K562 (cell line): ENCODE data around the gene LBP. TPM values are rescaled to one million over a fixed set of nuclear protein-coding genes. Genes with fewer than 3 reads are reported as not detected.

Experiments used
- ATF3 ChIP-seq, 2 experiments: fragments of 450-650 bp in 1 of 2; sonication (generic) in 1 of 2; formaldehyde crosslinking in 1 of 2; IDR thresholded peaks in 1 of 2; conservative IDR thresholded peaks in 1 of 2; 2 replicates each; pipeline versions ENCODE4 v1.6.1 to v1.8.1; 2016 to 2023; ENCODE audit warnings: mild to moderate bottlenecking in 2 of 2, moderate library complexity in 2 of 2, inconsistent platforms in 1 of 2, missing genetic modification reagents in 1 of 2
- ATF6 ChIP-seq: sonication (generic); formaldehyde crosslinking; IDR thresholded peaks from 2 replicates; pipeline ENCODE4 v1.4.0; 2020; ENCODE audit warnings: mild to moderate bottlenecking, missing genetic modification reagents
- CEBPB ChIP-seq: fragments of 450-650 bp; IDR thresholded peaks from 2 replicates; pipeline ENCODE4 v1.6.1; 2016; ENCODE audit warnings: missing genetic modification characterization, missing compliant biosample characterization
- CTBP1 ChIP-seq: fragments of 450-650 bp; IDR thresholded peaks from 2 replicates; pipeline ENCODE4 v1.6.1; 2016; ENCODE audit warnings: borderline replicate concordance
- EGR1 ChIP-seq: fragments of 450-650 bp; conservative IDR thresholded peaks from 2 replicates; pipeline ENCODE4 v1.6.1; 2017; ENCODE audit warnings: mild to moderate bottlenecking
- FOSL1 ChIP-seq: fragments of 200-800 bp; sonication (Bioruptor generic); conservative IDR thresholded peaks from 2 replicates; pipeline ENCODE4 v1.6.1; 2016; ENCODE audit warnings: missing genetic modification characterization, missing compliant biosample characterization
- GTF2F1 ChIP-seq: IDR thresholded peaks from 2 replicates; pipeline ENCODE4 v1.6.1; 2011; ENCODE audit warnings: low read depth, low read length, improper control_type of control experiment
- KLF10 ChIP-seq: fragments of 250-450 bp; sonication (Bioruptor Pico); IDR thresholded peaks from 2 replicates; pipeline ENCODE4 v1.6.1; 2021; ENCODE audit warnings: matching md5 sums
- MBD2 ChIP-seq: sonication (generic); IDR thresholded peaks from 2 replicates; pipeline ENCODE4 v1.6.1; 2016; ENCODE audit warnings: low read depth, borderline replicate concordance
- MNT ChIP-seq, 2 experiments: fragments of 450-650 bp; conservative IDR thresholded peaks; 2 replicates each; pipeline ENCODE4 v1.6.1; 2017; ENCODE audit warnings: mild to moderate bottlenecking in 2 of 2, moderate library complexity in 2 of 2
- NELFE ChIP-seq: IDR thresholded peaks from 2 replicates; pipeline ENCODE4 v1.6.1; 2011; ENCODE audit warnings: mild to moderate bottlenecking; ENCODE audit not compliant: insufficient read depth, insufficient read length
- NFIX ChIP-seq: fragments of 250-450 bp; sonication (Bioruptor Pico); IDR thresholded peaks from 2 replicates; pipeline ENCODE4 v1.4.0; 2020; ENCODE audit warnings: low read depth, mild to moderate bottlenecking, moderate library complexity
- NFRKB ChIP-seq: fragments of 450-650 bp; IDR thresholded peaks from 2 replicates; pipeline ENCODE4 v1.6.1; 2016; ENCODE audit warnings: low read depth
- NR3C1 ChIP-seq: sonication (generic); formaldehyde crosslinking; IDR thresholded peaks from 2 replicates; pipeline ENCODE4 v1.8.1; 2022; ENCODE audit warnings: missing genetic modification reagents
- PTRF ChIP-seq: fragments of 450-650 bp; IDR thresholded peaks from 2 replicates; pipeline ENCODE4 v1.6.1; 2016; ENCODE audit warnings: mild to moderate bottlenecking, missing genetic modification characterization, missing compliant biosample characterization
- SMARCE1 ChIP-seq: fragments of 450-650 bp; IDR thresholded peaks from 2 replicates; pipeline ENCODE4 v1.7.1; 2016; ENCODE audit warnings: mild to moderate bottlenecking
- SMC3 ChIP-seq: conservative IDR thresholded peaks from 2 replicates; pipeline ENCODE4 v1.6.1; 2011; ENCODE audit warnings: low read depth, low read length, improper control_type of control experiment; ENCODE audit not compliant: insufficient read depth
- STAT6 ChIP-seq: sonication (generic); formaldehyde crosslinking; IDR thresholded peaks from 2 replicates; pipeline ENCODE4 v1.8.1; 2023; ENCODE audit warnings: mild to moderate bottlenecking, missing genetic modification reagents
- TBL1XR1 ChIP-seq, 2 experiments: IDR thresholded peaks; 2 replicates each; pipeline ENCODE4 v1.6.1; 2012; ENCODE audit warnings: improper control_type of control experiment in 2 of 2, low read length in 2 of 2, mild to moderate bottlenecking in 1 of 2
- XRCC3 ChIP-seq: fragments of 450-650 bp; IDR thresholded peaks from 2 replicates; pipeline ENCODE4 v1.6.1; 2017; ENCODE audit warnings: mild to moderate bottlenecking, moderate library complexity
- YBX1 ChIP-seq: fragments of 450-650 bp; IDR thresholded peaks from 2 replicates; pipeline ENCODE4 v1.7.1; 2016; ENCODE audit warnings: mild to moderate bottlenecking
- polyA plus RNA-seq, 8 experiments: library from polyadenylated mRNA; depleted of rRNA in 4 of 8; stranded (reverse) in 5 of 8; unstranded in 3 of 8; fragments of >200 nt; fragmentation: Nextera tagmentation in 2 of 8; fragmentation: Illumina TruSeq in 1 of 8; extraction: Ambion mirVana in 2 of 8; extraction: Trizol in 1 of 8; gene quantifications; 2 replicates each; pipeline versions ENCODE4 v1.2.1 to v1.2.3, GENCODE V29; 2011 to 2014; ENCODE audit warnings: inconsistent platforms in 1 of 8, missing spikeins in 1 of 8
- total RNA-seq, 7 experiments: library from RNA; depleted of rRNA in 6 of 7; stranded (reverse); fragments of >200 nt in 6 of 7; fragmentation: Illumina TruSeq in 2 of 7; extraction: Trizol in 2 of 7; gene quantifications; 2 replicates each; pipeline versions ENCODE4 v1.2.1 to v1.2.3, GENCODE V29; 2011 to 2021; ENCODE audit warnings: low replicate concordance in 1 of 7

The LBP gene
- total and polyA plus RNA-seq, 9 of the 15 experiments (the other 6 are each of a cell fraction or from before 2014, with no cell fraction given) = 0.06 to 0.31 (median 0.09) TPM; not detected in 3

GRCh38 chr20:38337561-38338140, 8.6 kb upstream of the LBP start (continued):
- TF ChIP-seq CEBPB (tag) (no peak), MBD2 (no peak), PTRF (tag) (no peak), YBX1 (no peak), ATF3 (IDR thresholded peaks at IDR 0.05) (no peak), ATF3 (CRISPR knock-in tag; conservative IDR thresholded peaks at IDR 0.05) (no peak), GTF2F1 (no peak), SMC3 (peak; percentile 98), CTBP1 (peak; percentile 54; the same call in 1 of the 2 replicates), SMARCE1 (no peak), STAT6 (CRISPR knock-in tag) (peak; percentile 44; the same call in 1 of the 2 replicates), FOSL1 (tag) (no peak), EGR1 (no peak), TBL1XR1 (IDR thresholded peaks at IDR 0.05; ENCODE audit: low read length in 2 of 2) (no peak; a peak in 1 of 4 replicates), MNT (conservative IDR thresholded peaks at IDR 0.05) (no peak), ATF6 (CRISPR knock-in tag) (no peak), NR3C1 (CRISPR knock-in tag) (no peak), NELFE (no peak), XRCC3 (no peak), NFIX (no peak), NFRKB (no peak), KLF10 (no peak)
